Nephron (organoid): Measurements from ENCODE around the gene MGP.

Experiments used
- H3K27ac Mint-ChIP-seq, 3 experiments: 2 replicates each; pipeline ENCODE4 v1.8.0; 2020; ENCODE audit warnings: mixed read lengths in 3 of 3, mild to moderate bottlenecking in 2 of 3, moderate library complexity in 1 of 3
- H3K27me3 Mint-ChIP-seq: 2 replicates; pipeline ENCODE4 v1.8.0; 2021; ENCODE audit warnings: low read depth, mild to moderate bottlenecking, moderate library complexity, mixed read lengths
- H3K36me3 Mint-ChIP-seq: 2 replicates; pipeline ENCODE4 v1.8.0; 2020; ENCODE audit warnings: low read depth, mixed read lengths
- H3K4me1 Mint-ChIP-seq: 2 replicates; pipeline ENCODE4 v1.8.0; 2020; ENCODE audit warnings: mixed read lengths
- H3K4me3 Mint-ChIP-seq, 3 experiments: 2 replicates each; pipeline ENCODE4 v1.8.0; 2020; ENCODE audit warnings: mild to moderate bottlenecking in 3 of 3, mixed read lengths in 3 of 3, moderate library complexity in 2 of 3
- H3K9me3 Mint-ChIP-seq: 2 replicates; pipeline ENCODE4 v1.8.0; 2020; ENCODE audit warnings: mixed read lengths
- TF ChIP-seq, protein P1 (sequence below), 3 experiments: fragments of 200-600 bp; sonication (generic); IDR thresholded peaks; one replicate each; pipeline ENCODE4 v1.5.0; 2021; ENCODE audit warnings: antibody characterized with exemption in 3 of 3; ENCODE audit not compliant: unreplicated experiment in 3 of 3

The MGP gene

DNA sequence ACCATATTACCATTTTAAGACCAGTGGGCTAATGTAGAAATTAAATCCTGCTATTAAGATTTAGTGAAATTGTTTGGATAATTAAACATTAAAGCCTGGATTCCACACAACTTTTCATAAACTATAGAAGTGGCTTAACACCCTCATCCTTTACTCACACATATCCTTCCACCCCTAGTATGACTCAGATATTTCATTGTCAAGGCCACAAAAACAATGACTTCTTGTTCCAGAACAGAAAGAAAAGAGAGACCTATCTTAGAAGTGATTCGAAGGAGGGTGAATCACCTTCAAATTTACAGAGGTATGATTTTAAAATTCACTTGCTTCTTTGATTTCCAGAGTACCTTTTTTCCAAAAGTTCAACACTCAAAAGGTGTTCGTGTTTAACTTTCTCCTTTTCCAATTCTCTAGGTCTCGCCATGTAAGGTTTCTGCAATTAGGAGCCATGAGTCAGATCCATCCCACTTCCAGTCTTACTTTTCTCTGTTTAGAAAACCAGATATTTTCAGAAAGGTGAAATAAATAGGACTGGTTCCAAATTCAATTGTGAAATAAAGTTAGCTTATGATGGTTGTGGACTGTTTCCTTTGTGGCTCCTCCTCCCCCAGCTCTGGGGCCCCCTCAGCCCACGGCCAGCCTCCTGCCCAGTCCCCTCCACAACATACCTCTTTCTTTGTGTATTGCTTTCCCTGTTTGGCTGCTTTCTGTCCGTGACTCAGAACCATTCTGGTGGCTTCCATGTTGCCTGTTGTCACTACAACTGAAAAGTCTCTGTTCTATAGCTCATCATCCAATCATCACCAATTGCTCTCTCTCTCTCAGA, 24.6 kb upstream of the MGP start:
- Mint-ChIP-seq H3K9me3 (peaks cover 4% of the 10 kb centered on the region), H3K4me1 (peaks cover 23% of the 10 kb centered on the region)

DNA sequence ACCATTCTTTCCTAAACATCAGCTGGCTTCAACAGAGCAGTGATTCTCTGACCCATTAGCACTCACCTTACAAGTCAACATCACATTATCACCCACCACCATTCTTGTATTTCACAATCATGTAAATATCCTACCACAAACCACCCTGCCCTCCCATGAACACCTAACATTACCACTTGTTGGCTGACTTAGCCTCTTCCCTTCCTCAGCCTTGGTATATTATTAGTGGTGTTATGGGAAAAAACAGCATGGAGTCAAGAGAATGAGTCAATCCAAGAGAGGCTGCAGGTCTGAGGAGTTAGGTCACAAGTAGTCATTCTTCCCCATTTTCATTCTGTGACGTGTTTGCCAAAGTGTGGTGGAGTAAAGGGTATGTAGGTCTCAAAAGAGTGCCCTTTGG, 22.3 kb upstream of the MGP start:
- H3K9me3 Mint-ChIP-seq: peaks cover 4% of the 10 kb centered on the region
- H3K27me3 Mint-ChIP-seq: no peaks in the 10 kb centered on the region
- H3K27ac Mint-ChIP-seq: no peak overlapping the region
- TF ChIP-seq, protein P1, sequence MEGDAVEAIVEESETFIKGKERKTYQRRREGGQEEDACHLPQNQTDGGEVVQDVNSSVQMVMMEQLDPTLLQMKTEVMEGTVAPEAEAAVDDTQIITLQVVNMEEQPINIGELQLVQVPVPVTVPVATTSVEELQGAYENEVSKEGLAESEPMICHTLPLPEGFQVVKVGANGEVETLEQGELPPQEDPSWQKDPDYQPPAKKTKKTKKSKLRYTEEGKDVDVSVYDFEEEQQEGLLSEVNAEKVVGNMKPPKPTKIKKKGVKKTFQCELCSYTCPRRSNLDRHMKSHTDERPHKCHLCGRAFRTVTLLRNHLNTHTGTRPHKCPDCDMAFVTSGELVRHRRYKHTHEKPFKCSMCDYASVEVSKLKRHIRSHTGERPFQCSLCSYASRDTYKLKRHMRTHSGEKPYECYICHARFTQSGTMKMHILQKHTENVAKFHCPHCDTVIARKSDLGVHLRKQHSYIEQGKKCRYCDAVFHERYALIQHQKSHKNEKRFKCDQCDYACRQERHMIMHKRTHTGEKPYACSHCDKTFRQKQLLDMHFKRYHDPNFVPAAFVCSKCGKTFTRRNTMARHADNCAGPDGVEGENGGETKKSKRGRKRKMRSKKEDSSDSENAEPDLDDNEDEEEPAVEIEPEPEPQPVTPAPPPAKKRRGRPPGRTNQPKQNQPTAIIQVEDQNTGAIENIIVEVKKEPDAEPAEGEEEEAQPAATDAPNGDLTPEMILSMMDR (IDR thresholded peaks at IDR 0.05; ENCODE audit: unreplicated experiment in 3 of 3): no peak
- no peaks in the 10 kb centered on the region for H3K36me3 Mint-ChIP-seq
- no peak overlapping the region for H3K4me3 Mint-ChIP-seq
- peaks cover 17% of the 10 kb centered on the region for H3K4me1 Mint-ChIP-seq

More for the DNA sequence above, 24.6 kb upstream of the MGP start:
- no peak overlapping the region for H3K4me3 Mint-ChIP-seq
- TF ChIP-seq, protein P1 (IDR thresholded peaks at IDR 0.05; ENCODE audit: unreplicated experiment in 3 of 3): no peak
- no peaks in the 10 kb centered on the region for H3K27me3 Mint-ChIP-seq
- no peaks in the 10 kb centered on the region for H3K36me3 Mint-ChIP-seq
- no peak overlapping the region for H3K27ac Mint-ChIP-seq

DNA sequence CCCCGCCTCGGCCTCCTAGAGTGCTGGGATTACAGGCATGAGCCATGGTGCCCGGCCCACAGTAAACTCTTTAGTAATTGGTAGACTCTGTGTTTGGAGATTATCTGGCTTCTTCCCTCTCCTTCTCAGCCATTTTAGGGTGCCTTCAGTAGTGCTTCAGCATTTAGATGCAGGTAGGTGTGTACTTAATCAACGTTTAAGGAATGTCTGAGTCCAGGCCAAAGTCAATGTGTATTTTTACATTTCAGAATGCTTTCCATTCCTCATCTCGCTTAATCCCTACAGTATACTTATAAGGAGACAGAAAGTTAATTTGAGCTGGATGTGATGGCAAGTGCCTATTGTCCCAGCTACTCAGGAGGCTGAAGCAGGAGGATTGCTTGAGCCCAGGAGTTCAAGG, 20.5 kb upstream of the MGP start:
- Mint-ChIP-seq H3K4me3 (no peak overlapping the region), H3K27ac (peak overlapping the region in 1 of 3 experiments; percentile 52), H3K36me3 (no peaks in the 10 kb centered on the region), H3K4me1 (peaks cover 25% of the 10 kb centered on the region), H3K27me3 (no peaks in the 10 kb centered on the region), H3K9me3 (peaks cover 4% of the 10 kb centered on the region)
- TF ChIP-seq, protein P1 (IDR thresholded peaks at IDR 0.05; ENCODE audit: unreplicated experiment in 3 of 3): no peak

DNA sequence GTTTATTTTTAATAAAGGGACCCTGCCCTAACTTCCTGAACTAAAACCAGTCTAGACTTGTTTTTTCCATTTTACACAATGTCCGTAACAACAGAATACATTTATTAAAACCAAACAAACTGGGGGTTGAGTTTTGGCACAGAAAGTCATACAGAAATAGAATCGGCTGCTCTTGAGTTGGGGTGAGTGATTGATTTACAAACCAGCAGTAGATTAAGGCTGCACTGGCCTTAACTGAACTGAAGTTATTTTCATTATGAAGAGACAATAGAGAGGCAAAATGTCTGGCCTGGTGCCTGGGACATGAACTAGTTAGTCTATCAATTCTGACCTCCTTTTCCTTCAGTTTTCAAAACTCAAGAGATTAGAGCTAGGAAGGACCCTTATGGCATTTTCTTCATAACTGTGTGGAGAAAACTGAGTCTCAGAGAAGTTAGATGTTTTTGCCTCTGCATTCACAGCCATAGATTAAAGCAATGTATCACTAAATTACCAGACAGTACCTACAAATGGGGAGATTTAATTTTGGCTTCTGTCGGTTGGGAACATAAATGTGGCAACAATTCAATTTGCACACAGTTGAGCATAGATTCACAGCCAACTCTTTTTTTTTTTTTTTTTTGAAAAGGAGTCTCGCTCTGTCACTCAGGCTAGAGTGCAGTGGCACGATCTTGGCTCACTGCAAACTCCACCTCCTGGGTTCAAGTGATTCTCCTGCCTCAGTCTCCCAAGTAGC, 19.8 kb upstream of the MGP start:
- Mint-ChIP-seq H3K27ac (peak overlapping the region; percentile 64 to 78 (median 74)), H3K4me1 (peaks cover 27% of the 10 kb centered on the region), H3K4me3 (no peak overlapping the region), H3K36me3 (no peaks in the 10 kb centered on the region), H3K9me3 (peaks cover 4% of the 10 kb centered on the region), H3K27me3 (no peaks in the 10 kb centered on the region)
- TF ChIP-seq, protein P1 (IDR thresholded peaks at IDR 0.05; ENCODE audit: unreplicated experiment in 3 of 3): no peak

DNA sequence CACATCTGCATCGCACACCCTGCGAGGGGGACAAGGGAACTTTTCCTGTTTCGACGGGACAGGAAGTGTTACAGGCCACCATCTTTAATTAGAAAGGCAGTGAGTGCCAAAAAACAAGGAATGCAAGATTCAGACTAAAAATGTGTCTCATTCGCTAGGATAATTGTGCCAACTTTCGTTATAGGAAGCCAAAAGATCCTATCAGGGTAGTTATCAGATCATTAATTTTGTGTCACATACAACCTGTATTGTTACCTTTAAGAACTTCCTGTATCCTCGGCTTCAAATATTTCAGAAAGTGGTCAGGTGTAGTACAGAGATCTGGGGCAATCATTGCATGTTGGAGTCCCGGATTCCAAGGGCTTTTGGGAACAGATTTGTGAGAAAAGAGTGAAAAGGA, 19.2 kb upstream of the MGP start:
- H3K4me3 Mint-ChIP-seq: no peak overlapping the region
- H3K36me3 Mint-ChIP-seq: no peaks in the 10 kb centered on the region
- H3K27me3 Mint-ChIP-seq: no peaks in the 10 kb centered on the region
- H3K9me3 Mint-ChIP-seq: peaks cover 4% of the 10 kb centered on the region
- peak overlapping the region; percentile 64 to 78 (median 74) for H3K27ac Mint-ChIP-seq
- TF ChIP-seq, protein P1 (IDR thresholded peaks at IDR 0.05; ENCODE audit: unreplicated experiment in 3 of 3): no peak
- H3K4me1 Mint-ChIP-seq: peaks cover 32% of the 10 kb centered on the region
